ENCODE data around the gene MDN1. TPM values are rescaled to one million over a fixed set of nuclear protein-coding genes. Genes with fewer than 3 reads are reported as not detected.
"Not testable (repeated sequence)": the region's sequence is repeated elsewhere in the genome, so short reads cannot be mapped to it uniquely, and the experiment has no call there.

Gene MDN1
- total RNA-seq, 1 experiment from 2014 or later = 20.5 TPM

GRCh38 chr6:89828988-89829471, 9.4 kb upstream of the MDN1 start:
- Histone ChIP-seq H3K79me2 (ENCODE audit: low read length) (peaks cover 18% of the 10 kb centered on the region), H4K20me1 (ENCODE audit: low read length) (no peaks in the 10 kb centered on the region), H3K9ac (ENCODE audit: low read length) (peak overlapping the region; percentile 65), H3K4me3 (ENCODE audit: low read length) (peak overlapping the region; percentile 87), H3K4me1 (ENCODE audit: insufficient read depth, low read length) (no peaks in the 10 kb centered on the region), H3K27ac (ENCODE audit: low read length) (peak overlapping the region; percentile 2; the same call in 1 of the 2 replicates), H3K36me3 (ENCODE audit: low read depth, low read length) (no peaks in the 10 kb centered on the region), H2AFZ (ENCODE audit: low read length) (peak overlapping the region; percentile 83), H3F3A (ENCODE audit: low read length, unreplicated experiment) (no peaks in the 10 kb centered on the region), H3K9me3 (ENCODE audit: low read length) (no peaks in the 10 kb centered on the region), H3K27me3 (ENCODE audit: low read length) (no peaks in the 10 kb centered on the region), H3K9me2 (replicated peaks; ENCODE audit: low read length) (no peaks in the 10 kb centered on the region), H3K4me2 (ENCODE audit: low read length) (peak overlapping the region; percentile 82)
- BruUV-seq (replicated peaks) = TSS peak; percentile 76
- DNase-seq (no peak), ATAC-seq (peak; percentile 46)
- ChIA-PET POLR2A (ENCODE audit: unreplicated experiment) (interaction anchor here (0.5 to 1.2 kb wide), 3 partner anchors 10 to 627 kb away, joined by 3 to 11 read pairs (median 4); partner anchors contain the start of gene MDN1), CTCF (interaction anchor here (0.5 kb wide), 1 partner anchor 13 kb away, joined by 4 read pairs; no protein-coding TSS in a partner anchor)
- intact Hi-C loops (cut with micrococcal nuclease) = no loop called here
- no peak for TF ChIP-seq EZH2 (IDR thresholded peaks at IDR 0.05; ENCODE audit: low read length, unreplicated experiment)
- no peak for TF ChIP-seq EZH2phosphoT487 (IDR thresholded peaks at IDR 0.05; ENCODE audit: borderline replicate concordance, low read length)
- no peak for TF ChIP-seq CTCF (conservative IDR thresholded peaks at IDR 0.05; ENCODE audit: low read depth, low read length)

- H3K4me3 ChIP-seq (ENCODE audit: low read length) = peak overlapping the region; percentile 87
- intact Hi-C loops (cut with micrococcal nuclease); H3K27ac ChIP-seq (ENCODE audit: low read length); ATAC-seq; BruUV-seq (replicated peaks); H3K9me2 ChIP-seq (replicated peaks; ENCODE audit: low read length); H3K4me1 ChIP-seq (ENCODE audit: insufficient read depth, low read length); H4K20me1 ChIP-seq (ENCODE audit: low read length); H3F3A ChIP-seq (ENCODE audit: low read length, unreplicated experiment); H3K27me3 ChIP-seq (ENCODE audit: low read length); DNase-seq; H3K9me3 ChIP-seq (ENCODE audit: low read length); H3K36me3 ChIP-seq (ENCODE audit: low read depth, low read length): not testable (repeated sequence)
- H3K9ac ChIP-seq (ENCODE audit: low read length) = peak overlapping the region; percentile 65
- H2AFZ ChIP-seq (ENCODE audit: low read length) = peak overlapping the region; percentile 83
- H3K4me2 ChIP-seq (ENCODE audit: low read length) = peak overlapping the region; percentile 82
- CTCF ChIA-PET = interaction anchor here (0.6 kb wide), 1 partner anchor 9 kb away, joined by 5 read pairs; the partner anchor contains the start of gene MDN1
- POLR2A ChIA-PET (ENCODE audit: unreplicated experiment) = interaction anchor here (0.6 to 1.2 kb wide), 2 partner anchors 9 to 628 kb away, joined by 3 to 11 read pairs; partner anchors contain the start of gene MDN1
- peaks cover 18% of the 10 kb centered on the region for H3K79me2 ChIP-seq (ENCODE audit: low read length)
Observed at GRCh38 chr6:89828475-89828987, 8.9 kb upstream of the MDN1 start.

GRCh38 chr6:89826029-89826528, 6.5 kb upstream of the MDN1 start:
- TF ChIP-seq CTCF (conservative IDR thresholded peaks at IDR 0.05; ENCODE audit: low read depth, low read length) (no peak), EZH2 (IDR thresholded peaks at IDR 0.05; ENCODE audit: low read length, unreplicated experiment) (no peak), EZH2phosphoT487 (IDR thresholded peaks at IDR 0.05; ENCODE audit: borderline replicate concordance, low read length) (no peak)
- DNase-seq (no peak), ATAC-seq (no peak)
- CTCF ChIA-PET = no interaction called here
- Histone ChIP-seq H3K4me1 (ENCODE audit: insufficient read depth, low read length) (no peaks in the 10 kb centered on the region), H3K4me2 (ENCODE audit: low read length) (no peak overlapping the region), H3K79me2 (ENCODE audit: low read length) (peaks cover 14% of the 10 kb centered on the region), H3K9me2 (replicated peaks; ENCODE audit: low read length) (no peaks in the 10 kb centered on the region), H4K20me1 (ENCODE audit: low read length) (no peaks in the 10 kb centered on the region), H2AFZ (ENCODE audit: low read length) (no peak overlapping the region), H3K27ac (ENCODE audit: low read length) (no peak overlapping the region), H3K27me3 (ENCODE audit: low read length) (no peaks in the 10 kb centered on the region), H3K9ac (ENCODE audit: low read length) (no peak overlapping the region), H3K9me3 (ENCODE audit: low read length) (no peaks in the 10 kb centered on the region), H3K4me3 (ENCODE audit: low read length) (no peak overlapping the region), H3F3A (ENCODE audit: low read length, unreplicated experiment) (no peaks in the 10 kb centered on the region), H3K36me3 (ENCODE audit: low read depth, low read length) (no peaks in the 10 kb centered on the region)
- intact Hi-C loops (cut with micrococcal nuclease) = no loop called here
- BruUV-seq (replicated peaks) = no TSS peak
- POLR2A ChIA-PET (ENCODE audit: unreplicated experiment) = no interaction called here
